HL-60 (cell line): ENCODE measurements around the gene GRAMD4.

ENCODE experiments used
- CTCF ChIP-seq: IDR thresholded peaks from one replicate; pipeline ENCODE4 v1.5.1; 2011; ENCODE audit warnings: low read length, control low read depth, inconsistent platforms; ENCODE audit not compliant: insufficient read depth
- GABPA ChIP-seq: IDR thresholded peaks from 2 replicates; pipeline ENCODE4 v1.6.1; 2012; ENCODE audit warnings: low read depth
- POLR2AphosphoS5 ChIP-seq: IDR thresholded peaks from 2 replicates; pipeline ENCODE4 v1.6.1; 2012; ENCODE audit warnings: low read depth
- REST ChIP-seq: IDR thresholded peaks from 2 replicates; pipeline ENCODE4 v1.6.1; 2012; ENCODE audit warnings: low read depth; ENCODE audit not compliant: insufficient replicate concordance
- SPI1 ChIP-seq: IDR thresholded peaks from 2 replicates; pipeline ENCODE4 v1.6.1; 2012; ENCODE audit warnings: low read depth, mild to moderate bottlenecking, borderline replicate concordance

GRCh38 chr22:46609175-46609690 is 11.0 kb upstream of the GRAMD4 start:
- TF ChIP-seq CTCF (no peak), POLR2AphosphoS5 (no peak), REST (no peak), GABPA (no peak), SPI1 (no peak)
